ENCODE data around the gene WDR35. TPM values are rescaled to one million over a fixed set of nuclear protein-coding genes. Genes with fewer than 3 reads are reported as not detected.
A peak's percentile ranks its signal among the peaks of the same experiment; 100 is the strongest.

Gene WDR35
- total RNA-seq, 1 experiment from 2014 or later: 16.7 TPM

DNA sequence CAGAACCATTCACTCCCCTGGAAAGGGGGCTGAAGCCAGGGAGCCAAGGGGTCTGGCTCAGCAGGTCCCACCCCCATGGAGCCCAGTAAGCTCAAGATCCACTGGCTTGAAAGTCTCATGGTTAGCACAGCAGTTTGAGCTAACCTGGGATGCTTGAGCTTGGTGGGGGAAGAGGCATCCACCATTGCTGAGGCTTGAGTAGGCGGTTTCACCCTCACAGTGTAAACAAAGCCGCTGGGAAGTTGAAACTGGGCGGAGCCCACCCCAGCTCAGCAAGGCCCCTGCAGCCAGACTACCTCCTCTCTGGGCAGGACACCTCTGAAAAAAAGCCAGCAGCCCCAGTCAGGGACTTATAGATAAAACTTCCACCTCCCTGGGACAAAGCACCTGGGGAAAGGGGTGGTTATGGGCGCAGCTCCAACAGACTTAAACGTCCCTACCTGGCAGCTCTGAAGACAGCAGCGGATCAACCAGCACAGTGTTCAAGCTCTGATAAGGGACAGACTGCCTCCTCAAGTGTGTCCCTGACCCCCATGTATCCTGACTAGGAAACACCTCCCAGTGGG lies 73.4 kb downstream of the WDR35 start:
- H3K9me3 Mint-ChIP-seq: no peaks in the 10 kb centered on the region
- Histone ChIP-seq H3K27ac (ENCODE audit: insufficient read length, low read depth, low read length) (no peak overlapping the region), H3K9me3 (ENCODE audit: control insufficient read depth, low read depth, low read length) (no peaks in the 10 kb centered on the region), H2BK120ac (ENCODE audit: low read depth, low read length, poor library complexity, severe bottlenecking) (no peak overlapping the region), H3K9ac (ENCODE audit: extremely low read depth, insufficient read length, low read length) (no peak overlapping the region), H2BK15ac (ENCODE audit: low read depth, low read length) (no peak overlapping the region), H2AFZ (ENCODE audit: low read length) (no peak overlapping the region), H3K4ac (ENCODE audit: low read depth, low read length) (no peak overlapping the region), H3K27me3 (ENCODE audit: insufficient read depth, low read length) (no peaks in the 10 kb centered on the region), H2BK20ac (ENCODE audit: low read depth, low read length, poor library complexity, severe bottlenecking) (no peak overlapping the region), H2BK5ac (ENCODE audit: insufficient read length, low read length) (no peak overlapping the region), H3K14ac (ENCODE audit: insufficient read depth, low read length) (no peak overlapping the region), H3K4me2 (ENCODE audit: insufficient read depth, insufficient read length, low read length) (no peak overlapping the region), H3K56ac (ENCODE audit: insufficient read length, low read depth, low read length) (no peak overlapping the region), H3K79me2 (ENCODE audit: insufficient read depth, low read length) (no peaks in the 10 kb centered on the region), H3K79me1 (ENCODE audit: insufficient read depth, low read depth, low read length, poor library complexity, severe bottlenecking) (no peaks in the 10 kb centered on the region), H4K20me1 (ENCODE audit: control insufficient read depth, insufficient read depth, insufficient read length) (no peaks in the 10 kb centered on the region), H2AK5ac (ENCODE audit: insufficient read length, low read length) (no peak overlapping the region), H4K5ac (ENCODE audit: insufficient read length, low read depth, low read length) (no peak overlapping the region), H4K91ac (ENCODE audit: insufficient read length, low read depth, low read length) (no peak overlapping the region), H2BK12ac (ENCODE audit: insufficient read length, low read depth, low read length) (no peak overlapping the region), H3K18ac (ENCODE audit: insufficient read length, low read depth, low read length) (no peak overlapping the region), H3K23me2 (ENCODE audit: insufficient read length, low read depth, low read length, poor library complexity, severe bottlenecking) (no peaks in the 10 kb centered on the region), H3K4me1 (ENCODE audit: insufficient read depth, low read length) (no peaks in the 10 kb centered on the region), H3K23ac (ENCODE audit: insufficient read length, low read depth, low read length) (no peak overlapping the region), H3T11ph (ENCODE audit: low read length) (no peak overlapping the region), H4K8ac (replicated peaks; ENCODE audit: insufficient read length, low read depth, low read length) (no peak overlapping the region)
- peaks cover 6 to 9% of the 10 kb centered on the region in 2 experiments for H3K4me1 Mint-ChIP-seq
- TF ChIP-seq CTCF (conservative IDR thresholded peaks at IDR 0.05): no peak
- H3K27me3 Mint-ChIP-seq (ENCODE audit: low read depth): no peaks in the 10 kb centered on the region
- DNase-seq: peak; percentile 45
- H3K36me3 Mint-ChIP-seq (ENCODE audit: insufficient read depth in 1 of 3, low read depth in 3 of 3): peaks cover 18 to 22% (median 21%) of the 10 kb centered on the region in 3 experiments
- H3K4me3 Mint-ChIP-seq: no peak overlapping the region
- H3K27ac Mint-ChIP-seq: peak overlapping the region in 1 of 3 experiments; percentile 35; a peak in 1 of 7 replicates
- no CpG with 5 or more reads among the region's 6 CpGs for WGBS (ENCODE audit: extremely low coverage, insufficient read length, low lambda C conversion rate)

Data from H9 (cell line).